ENCODE measurements around the gene GLT6D1.

Gene GLT6D1

DNA sequence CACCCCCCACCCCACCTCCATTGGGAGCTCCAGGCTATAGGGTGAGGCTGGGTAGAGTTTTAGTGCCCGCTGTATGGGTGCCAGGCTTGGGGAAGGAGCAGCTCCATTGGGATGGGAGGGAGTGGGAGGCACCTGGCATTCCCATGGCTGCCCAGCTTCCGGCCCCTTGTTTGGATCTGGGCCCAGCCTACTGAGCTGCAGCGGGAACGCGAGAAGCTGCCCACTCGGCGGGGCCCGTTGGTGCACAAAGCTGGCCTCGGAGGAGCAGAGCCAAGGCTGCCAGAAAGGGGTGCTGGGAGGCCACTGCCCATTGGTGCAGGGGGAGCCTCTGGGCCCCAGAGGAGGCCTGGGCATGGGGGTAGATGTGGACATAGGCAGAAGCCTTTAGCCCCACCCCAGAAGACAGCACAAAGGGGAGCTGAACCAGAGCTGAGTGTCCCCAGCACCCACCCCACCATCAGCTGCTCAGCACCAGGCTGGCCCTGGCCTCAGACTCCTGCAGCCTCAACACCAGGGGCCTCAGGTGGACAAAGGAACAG is 28.2 kb upstream of the GLT6D1 start:
- Histone ChIP-seq H3K27ac (ENCODE audit: low read depth, low read length) (no peak overlapping the region), H3K36me3 (ENCODE audit: low read length) (no peaks in the 10 kb centered on the region), H3K79me2 (ENCODE audit: insufficient read depth, low read length) (no peaks in the 10 kb centered on the region), H2AFZ (ENCODE audit: low read depth, low read length, severe bottlenecking) (no peak overlapping the region), H3K4me3 (ENCODE audit: insufficient read depth, low read length, poor library complexity, severe bottlenecking) (no peak overlapping the region), H4K20me1 (ENCODE audit: low read depth, low read length) (no peaks in the 10 kb centered on the region), H3K4me2 (ENCODE audit: low read depth, low read length, poor library complexity, severe bottlenecking) (no peak overlapping the region), H3K9me2 (replicated peaks; ENCODE audit: insufficient read depth, low read length) (no peaks in the 10 kb centered on the region), H3K27me3 (ENCODE audit: low read length) (no peaks in the 10 kb centered on the region), H3K9ac (ENCODE audit: low read length) (no peak overlapping the region), H3F3A (ENCODE audit: insufficient read depth) (no peaks in the 10 kb centered on the region), H3K9me3 (ENCODE audit: insufficient read depth, low read length) (no peaks in the 10 kb centered on the region)
- TF ChIP-seq CTCF (IDR thresholded peaks at IDR 0.05; ENCODE audit: insufficient read depth, low read length, poor library complexity, severe bottlenecking) (no peak), EZH2phosphoT487 (conservative IDR thresholded peaks at IDR 0.05; ENCODE audit: low read length) (no peak)

- Histone ChIP-seq H3K9me2 (replicated peaks; ENCODE audit: insufficient read depth, low read length) (no peaks in the 10 kb centered on the region), H2AFZ (ENCODE audit: low read depth, low read length, severe bottlenecking) (no peak overlapping the region), H3K36me3 (ENCODE audit: low read length) (no peaks in the 10 kb centered on the region), H3K27ac (ENCODE audit: low read depth, low read length) (no peak overlapping the region), H3K4me3 (ENCODE audit: insufficient read depth, low read length, poor library complexity, severe bottlenecking) (no peak overlapping the region), H3K9ac (ENCODE audit: low read length) (no peak overlapping the region), H3K27me3 (ENCODE audit: low read length) (no peaks in the 10 kb centered on the region), H3F3A (ENCODE audit: insufficient read depth) (no peaks in the 10 kb centered on the region), H3K9me3 (ENCODE audit: insufficient read depth, low read length) (no peaks in the 10 kb centered on the region), H3K4me2 (ENCODE audit: low read depth, low read length, poor library complexity, severe bottlenecking) (no peak overlapping the region), H3K79me2 (ENCODE audit: insufficient read depth, low read length) (no peaks in the 10 kb centered on the region), H4K20me1 (ENCODE audit: low read depth, low read length) (no peaks in the 10 kb centered on the region)
- no peak for TF ChIP-seq CTCF (IDR thresholded peaks at IDR 0.05; ENCODE audit: insufficient read depth, low read length, poor library complexity, severe bottlenecking)
- TF ChIP-seq EZH2phosphoT487 (conservative IDR thresholded peaks at IDR 0.05; ENCODE audit: low read length), result no peak
Measured at GRCh38 chr9:135666534-135667462, 27.5 kb upstream of the GLT6D1 start.

DNA sequence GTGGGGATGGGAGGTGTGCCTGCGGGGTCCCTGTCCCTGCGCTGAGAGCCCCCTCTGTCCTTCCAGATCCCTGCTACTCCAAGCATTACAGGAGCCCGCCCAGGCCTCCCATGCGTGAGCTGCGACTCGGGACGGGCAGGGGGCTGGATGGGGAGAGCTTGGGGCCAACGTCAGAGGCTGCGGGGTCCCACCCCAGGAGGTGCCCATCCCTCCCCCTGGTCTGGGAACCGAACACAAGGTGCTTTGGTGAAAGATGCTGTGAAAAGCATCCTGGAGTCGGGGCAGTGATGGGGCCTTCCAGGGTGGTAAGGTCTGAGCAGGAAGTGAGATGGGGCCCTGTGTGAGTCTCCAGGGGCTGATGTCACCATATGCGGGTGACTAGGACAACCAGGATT is 26.5 kb upstream of the GLT6D1 start:
- no peaks in the 10 kb centered on the region for H4K20me1 ChIP-seq (ENCODE audit: low read depth, low read length)
- H3K4me3 ChIP-seq (ENCODE audit: insufficient read depth, low read length, poor library complexity, severe bottlenecking), result no peak overlapping the region
- no peak overlapping the region for H2AFZ ChIP-seq (ENCODE audit: low read depth, low read length, severe bottlenecking)
- TF ChIP-seq CTCF (IDR thresholded peaks at IDR 0.05; ENCODE audit: insufficient read depth, low read length, poor library complexity, severe bottlenecking) (no peak), EZH2phosphoT487 (conservative IDR thresholded peaks at IDR 0.05; ENCODE audit: low read length) (no peak)
- no peaks in the 10 kb centered on the region for H3K9me2 ChIP-seq (replicated peaks; ENCODE audit: insufficient read depth, low read length)
- no peaks in the 10 kb centered on the region for H3K79me2 ChIP-seq (ENCODE audit: insufficient read depth, low read length)
- H3F3A ChIP-seq (ENCODE audit: insufficient read depth), result no peaks in the 10 kb centered on the region
- H3K9me3 ChIP-seq (ENCODE audit: insufficient read depth, low read length), result no peaks in the 10 kb centered on the region
- no peak overlapping the region for H3K9ac ChIP-seq (ENCODE audit: low read length)
- H3K4me2 ChIP-seq (ENCODE audit: low read depth, low read length, poor library complexity, severe bottlenecking), result no peak overlapping the region
- H3K36me3 ChIP-seq (ENCODE audit: low read length), result no peaks in the 10 kb centered on the region
- H3K27me3 ChIP-seq (ENCODE audit: low read length), result no peaks in the 10 kb centered on the region
- no peak overlapping the region for H3K27ac ChIP-seq (ENCODE audit: low read depth, low read length)

Data from SU-DHL-6 (cell line).